Measurements from ENCODE around the gene ATP8A2.

ATP8A2 gene

GRCh38 chr13:25379011-25379410 is 7.2 kb downstream of the ATP8A2 start:
- Histone ChIP-seq H4K20me1 (ENCODE audit: insufficient read depth, low read length) (no peaks in the 10 kb centered on the region), H3K27ac (ENCODE audit: low read length) (no peak overlapping the region), H3K79me2 (ENCODE audit: low read length) (no peaks in the 10 kb centered on the region), H3K4me3 (ENCODE audit: low read length) (no peak overlapping the region), H3K36me3 (replicated peaks; ENCODE audit: insufficient read depth, low read length) (no peaks in the 10 kb centered on the region), H3K4me2 (ENCODE audit: low read depth, low read length) (no peak overlapping the region), H3K27me3 (replicated peaks; ENCODE audit: insufficient read depth, low read length) (no peaks in the 10 kb centered on the region), H2AFZ (ENCODE audit: low read length) (no peak overlapping the region), H3K9me3 (replicated peaks; ENCODE audit: insufficient read depth, low read length) (no peaks in the 10 kb centered on the region), H3K9ac (ENCODE audit: low read length) (no peak overlapping the region), H3F3A (ENCODE audit: insufficient read depth, low read length) (no peaks in the 10 kb centered on the region), H3K9me2 (replicated peaks; ENCODE audit: insufficient read depth, low read length) (no peaks in the 10 kb centered on the region), H3K4me1 (ENCODE audit: low read length) (no peaks in the 10 kb centered on the region)
- no peak for DNase-seq
- TF ChIP-seq EZH2 (optimal IDR thresholded peaks at IDR 0.05; ENCODE audit: low read depth, low read length) (no peak), CTCF (IDR thresholded peaks at IDR 0.05; ENCODE audit: low read length) (no peak), EZH2phosphoT487 (IDR thresholded peaks at IDR 0.05; ENCODE audit: low read length) (no peak)

GRCh38 chr13:25380082-25380481 is 8.3 kb downstream of the ATP8A2 start:
- H3K9ac ChIP-seq (ENCODE audit: low read length): no peak overlapping the region
- no peak for DNase-seq
- H4K20me1 ChIP-seq (ENCODE audit: insufficient read depth, low read length): no peaks in the 10 kb centered on the region
- no peaks in the 10 kb centered on the region for H3K9me2 ChIP-seq (replicated peaks; ENCODE audit: insufficient read depth, low read length)
- H3K79me2 ChIP-seq (ENCODE audit: low read length): no peaks in the 10 kb centered on the region
- H3K27ac ChIP-seq (ENCODE audit: low read length): no peak overlapping the region
- TF ChIP-seq CTCF (IDR thresholded peaks at IDR 0.05; ENCODE audit: low read length) (no peak), EZH2phosphoT487 (IDR thresholded peaks at IDR 0.05; ENCODE audit: low read length) (no peak), EZH2 (optimal IDR thresholded peaks at IDR 0.05; ENCODE audit: low read depth, low read length) (no peak)
- H3K27me3 ChIP-seq (replicated peaks; ENCODE audit: insufficient read depth, low read length): no peaks in the 10 kb centered on the region
- H2AFZ ChIP-seq (ENCODE audit: low read length): no peak overlapping the region
- no peaks in the 10 kb centered on the region for H3K4me1 ChIP-seq (ENCODE audit: low read length)
- no peak overlapping the region for H3K4me2 ChIP-seq (ENCODE audit: low read depth, low read length)
- no peaks in the 10 kb centered on the region for H3K9me3 ChIP-seq (replicated peaks; ENCODE audit: insufficient read depth, low read length)
- H3K36me3 ChIP-seq (replicated peaks; ENCODE audit: insufficient read depth, low read length): no peaks in the 10 kb centered on the region
- no peaks in the 10 kb centered on the region for H3F3A ChIP-seq (ENCODE audit: insufficient read depth, low read length)
- no peak overlapping the region for H3K4me3 ChIP-seq (ENCODE audit: low read length)

- Histone ChIP-seq H3K9me2 (replicated peaks; ENCODE audit: insufficient read depth, low read length) (no peaks in the 10 kb centered on the region), H3K9me3 (replicated peaks; ENCODE audit: insufficient read depth, low read length) (no peaks in the 10 kb centered on the region), H3K79me2 (ENCODE audit: low read length) (no peaks in the 10 kb centered on the region), H3K27ac (ENCODE audit: low read length) (no peak overlapping the region), H3K9ac (ENCODE audit: low read length) (no peak overlapping the region), H3K4me2 (ENCODE audit: low read depth, low read length) (no peak overlapping the region), H3F3A (ENCODE audit: insufficient read depth, low read length) (no peaks in the 10 kb centered on the region), H3K4me3 (ENCODE audit: low read length) (no peak overlapping the region), H4K20me1 (ENCODE audit: insufficient read depth, low read length) (no peaks in the 10 kb centered on the region), H3K4me1 (ENCODE audit: low read length) (no peaks in the 10 kb centered on the region), H2AFZ (ENCODE audit: low read length) (no peak overlapping the region), H3K36me3 (replicated peaks; ENCODE audit: insufficient read depth, low read length) (no peaks in the 10 kb centered on the region), H3K27me3 (replicated peaks; ENCODE audit: insufficient read depth, low read length) (no peaks in the 10 kb centered on the region)
- TF ChIP-seq EZH2 (optimal IDR thresholded peaks at IDR 0.05; ENCODE audit: low read depth, low read length) (no peak), EZH2phosphoT487 (IDR thresholded peaks at IDR 0.05; ENCODE audit: low read length) (no peak), CTCF (IDR thresholded peaks at IDR 0.05; ENCODE audit: low read length) (no peak)
- DNase-seq: no peak
These were observed 9.1 kb downstream of the ATP8A2 start for GRCh38 chr13:25380741-25381324.

All from MM.1S (cell line).